H1 (cell line): ENCODE results near the gene ZNF429. TPM values are rescaled to one million over a fixed set of nuclear protein-coding genes. Genes with fewer than 3 reads are reported as not detected.

ENCODE experiments used
- CTCF ChIA-PET: fragments of 300-600 bp; sonication (Branson Sonifier 250); formaldehyde crosslinking; loops from one replicate; lab custom pipeline; 2021; ENCODE audit not compliant: partially characterized antibody; lab: Charles Lee
- POLR2A ChIA-PET: fragments of 300-600 bp; sonication (Branson Sonifier 250); formaldehyde crosslinking; loops from one replicate; lab custom pipeline; 2021; ENCODE audit warnings: inconsistent platforms; ENCODE audit not compliant: partially characterized antibody; lab: Charles Lee
- DNase-seq, 2 experiments: peaks; one replicate each; pipeline versions ENCODE4 v3.0.0 to v3.0.0-alpha.2; 2010 to 2022; ENCODE audit warnings: low spot score in 2 of 2, low read depth in 1 of 2, mixed read lengths in 1 of 2
- FAIRE-seq: peaks from 2 replicates; lab custom pipeline; 2011; peaks lifted over from hg19 to GRCh38; lab: Jason Lieb, UNC
- H2AFZ ChIP-seq: 2 replicates; pipeline ENCODE4 v1.8.1; 2012; ENCODE audit warnings: low read length, inconsistent platforms
- H2AK5ac ChIP-seq: 2 replicates; pipeline ENCODE4 v1.6.1; 2013; ENCODE audit warnings: low read depth, low read length
- H2BK120ac ChIP-seq: replicated peaks from 2 replicates; pipeline ENCODE3; 2013; ENCODE audit warnings: low read depth, low read length, inconsistent platforms
- H2BK12ac ChIP-seq: 2 replicates; pipeline ENCODE4 v1.6.1; 2013; ENCODE audit warnings: low read depth, low read length
- H2BK15ac ChIP-seq: 2 replicates; pipeline ENCODE4 v1.6.1; 2013; ENCODE audit warnings: low read length
- H2BK20ac ChIP-seq: 2 replicates; pipeline ENCODE4 v1.6.1; 2013; ENCODE audit warnings: low read length
- H2BK5ac ChIP-seq: 2 replicates; pipeline ENCODE4 v1.6.1; 2013; ENCODE audit warnings: low read depth, low read length
- H3K14ac ChIP-seq: 2 replicates; pipeline ENCODE4 v1.6.1; 2013; ENCODE audit warnings: inconsistent platforms; ENCODE audit not compliant: insufficient read length
- H3K18ac ChIP-seq: 2 replicates; pipeline ENCODE4 v1.6.1; 2013; ENCODE audit warnings: low read length; ENCODE audit errors: extremely low read depth
- H3K23ac ChIP-seq: 2 replicates; pipeline ENCODE4 v1.6.1; 2013; ENCODE audit warnings: inconsistent platforms; ENCODE audit not compliant: insufficient read length
- H3K23me2 ChIP-seq: 2 replicates; pipeline ENCODE4 v1.6.1; 2013; ENCODE audit warnings: low read depth, low read length
- H3K27ac ChIP-seq: 2 replicates; pipeline ENCODE4 v1.6.1; 2011; ENCODE audit warnings: low read depth, low read length, inconsistent platforms
- H3K27me3 ChIP-seq, 4 experiments: replicated peaks in 1 of 4; 1 replicate in 1 of 4; 2 replicates in 3 of 4; pipeline versions ENCODE4 v1.6.1 to v1.8.1; 2011 to 2013; ENCODE audit warnings: low read length in 3 of 4, mild to moderate bottlenecking in 3 of 4, inconsistent platforms in 2 of 4, mixed read lengths in 2 of 4, moderate library complexity in 1 of 4; ENCODE audit not compliant: control insufficient read depth in 3 of 4, insufficient read depth in 3 of 4; ENCODE audit errors: extremely low read depth in 1 of 4
- H3K36me3 ChIP-seq, 4 experiments: 2 replicates each; pipeline versions ENCODE4 v1.6.1 to v1.8.1; 2011 to 2013; ENCODE audit warnings: mild to moderate bottlenecking in 4 of 4, low read length in 3 of 4, moderate library complexity in 2 of 4, control low read depth in 1 of 4, inconsistent platforms in 1 of 4; ENCODE audit not compliant: insufficient read depth in 4 of 4, control insufficient read depth in 2 of 4
- H3K4ac ChIP-seq: replicated peaks from 2 replicates; pipeline ENCODE3; 2013; ENCODE audit warnings: low read length, low read depth, mixed read lengths, inconsistent platforms; ENCODE audit not compliant: insufficient read length
- H3K4me1 ChIP-seq, 4 experiments: replicated peaks in 1 of 4; 1 replicate in 1 of 4; 2 replicates in 3 of 4; pipeline versions ENCODE4 v1.6.1 to v1.8.1; 2011 to 2013; ENCODE audit warnings: low read length in 3 of 4, inconsistent platforms in 2 of 4, mixed read lengths in 1 of 4; ENCODE audit not compliant: insufficient read depth in 4 of 4, control insufficient read depth in 3 of 4
- H3K4me2 ChIP-seq, 2 experiments: 2 replicates each; pipeline versions ENCODE4 v1.6.1 to v1.8.1; 2011 to 2013; ENCODE audit warnings: low read depth in 2 of 2, low read length in 2 of 2, control low read depth in 1 of 2, inconsistent platforms in 1 of 2, mild to moderate bottlenecking in 1 of 2; ENCODE audit not compliant: insufficient read depth in 1 of 2
- H3K4me3 ChIP-seq, 4 experiments: fragments of 200-600, 300-600 bp in 1 of 4; sonication (generic), shearing (Covaris generic), sonication (Bioruptor Twin) in 1 of 4; 2 replicates each; pipeline versions ENCODE4 v1.5.1 to v1.8.1; 2011 to 2016; ENCODE audit warnings: low read length in 4 of 4, low read depth in 3 of 4, control low read depth in 2 of 4, inconsistent platforms in 2 of 4, mild to moderate bottlenecking in 2 of 4, mixed read lengths in 1 of 4, moderate library complexity in 1 of 4; ENCODE audit not compliant: insufficient read depth in 2 of 4; ENCODE audit errors: extremely low read depth in 1 of 4
- H3K56ac ChIP-seq: replicated peaks from 2 replicates; pipeline ENCODE3; 2013; ENCODE audit warnings: low read depth, mild to moderate bottlenecking, mixed read lengths, low read length, inconsistent platforms; ENCODE audit not compliant: insufficient read length
- H3K79me1 ChIP-seq: 2 replicates; pipeline ENCODE4 v1.6.1; 2013; ENCODE audit warnings: low read depth, low read length, control low read depth
- H3K79me2 ChIP-seq, 2 experiments: 2 replicates each; pipeline versions ENCODE4 v1.6.1 to v1.8.1; 2012 to 2013; ENCODE audit warnings: low read length in 2 of 2, mild to moderate bottlenecking in 2 of 2, inconsistent platforms in 1 of 2; ENCODE audit not compliant: insufficient read depth in 2 of 2, control insufficient read depth in 1 of 2
- H3K9ac ChIP-seq, 4 experiments: replicated peaks in 1 of 4; 1 replicate in 1 of 4; 2 replicates in 3 of 4; pipeline versions ENCODE4 v1.6.1 to v1.8.1; 2011 to 2013; ENCODE audit warnings: low read depth in 3 of 4, low read length in 3 of 4, control low read depth in 2 of 4, mild to moderate bottlenecking in 2 of 4, moderate library complexity in 2 of 4, inconsistent platforms in 1 of 4; ENCODE audit errors: extremely low read depth in 1 of 4
- H3K9me3 ChIP-seq, 2 experiments: 2 replicates each; pipeline versions ENCODE4 v1.6.1 to v1.8.1; 2012 to 2013; ENCODE audit warnings: mild to moderate bottlenecking in 2 of 2, moderate library complexity in 2 of 2, control low read depth in 1 of 2, inconsistent platforms in 1 of 2, low read depth in 1 of 2, low read length in 1 of 2, mixed read lengths in 1 of 2; ENCODE audit not compliant: insufficient read depth in 2 of 2
- H4K20me1 ChIP-seq, 2 experiments: replicated peaks in 1 of 2; 2 replicates each; pipeline versions ENCODE3 to v1.8.1; 2011 to 2013; ENCODE audit warnings: inconsistent platforms in 2 of 2, low read length in 2 of 2, mild to moderate bottlenecking in 1 of 2; ENCODE audit not compliant: insufficient read depth in 2 of 2, control insufficient read depth in 1 of 2
- H4K5ac ChIP-seq: 2 replicates; pipeline ENCODE4 v1.6.1; 2013; ENCODE audit warnings: low read length, low read depth, mixed read lengths, inconsistent platforms; ENCODE audit not compliant: insufficient read length
- H4K8ac ChIP-seq: 2 replicates; pipeline ENCODE4 v1.8.0; 2013; ENCODE audit warnings: mild to moderate bottlenecking, moderate library complexity, low read length, inconsistent platforms; ENCODE audit not compliant: insufficient read depth; ENCODE audit errors: extremely low read depth
- H4K91ac ChIP-seq: replicated peaks from 2 replicates; pipeline ENCODE3; 2013; ENCODE audit warnings: low read length, mixed read lengths, inconsistent platforms; ENCODE audit not compliant: insufficient read length
- BCL11A ChIP-seq, 2 experiments: IDR thresholded peaks; one replicate each; pipeline ENCODE4 v1.6.1; 2011; ENCODE audit warnings: low read depth in 2 of 2, low read length in 2 of 2, mild to moderate bottlenecking in 2 of 2
- WGBS, 2 experiments: shearing (Covaris generic) in 1 of 2; methylation state at CpG; one replicate each; pipeline versions ENCODE4 v1.1.6 to v1.1.7; 2013 to 2015; ENCODE audit warnings: low lambda C conversion rate in 2 of 2, mixed read lengths in 2 of 2, inconsistent platforms in 1 of 2, low coverage in 1 of 2, missing lambda C conversion rate in 1 of 2; ENCODE audit not compliant: insufficient replicate concordance in 2 of 2, insufficient coverage in 1 of 2, insufficient read length in 1 of 2; ENCODE audit errors: extremely low coverage in 1 of 2, missing lambda C conversion rate in 1 of 2; 5-methylcytosine and 5-hydroxymethylcytosine counted together
- polyA plus RNA-seq, 7 experiments: library from polyadenylated mRNA; depleted of rRNA in 3 of 7; stranded (reverse) in 5 of 7; unstranded in 2 of 7; fragments of >200 nt in 5 of 7; fragments of 200-250 nt in 2 of 7; gene quantifications; 1 replicate in 5 of 7; 2 replicates in 1 of 7; 4 replicates in 1 of 7; pipeline versions ENCODE4 v1.2.1 to v1.2.3, GENCODE V29; 2011 to 2013; ENCODE audit warnings: missing spikeins in 2 of 7, mixed read lengths in 2 of 7
- total RNA-seq: library from RNA; stranded (reverse); fragmentation: NEBNext Ultra II Directional; extraction: Animal tissue kit (Norgen Biotek cat#: 25700); gene quantifications from 2 replicates; pipeline ENCODE4 v1.2.1, GENCODE V29; 2021

Gene ZNF429
- total and polyA plus RNA-seq, 2 of the 8 experiments (the other 6 are each of a cell fraction or from before 2014, with no cell fraction given), result 10.9 to 15.0 TPM

DNA sequence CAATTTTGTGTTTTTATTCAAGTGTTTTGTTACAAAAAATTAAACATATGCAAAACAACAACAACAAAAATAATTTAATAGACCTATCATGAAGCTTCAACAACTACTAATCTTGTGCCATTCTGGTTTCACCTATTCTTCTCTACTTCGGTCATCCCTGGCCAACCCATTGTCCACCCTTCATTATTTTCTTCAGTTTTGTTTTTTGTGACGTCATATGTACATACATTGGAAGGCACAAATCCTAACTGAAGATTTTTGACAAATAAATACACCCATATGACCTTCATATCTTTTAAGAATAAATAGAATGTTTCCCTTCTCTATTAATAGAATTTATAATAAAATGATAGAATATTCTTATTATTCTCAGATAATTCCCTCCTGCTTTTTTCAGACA, 69.2 kb downstream of the ZNF429 start:
- peaks cover 0 to 7% of the 10 kb centered on the region in 2 experiments; a peak in 1 of 4 replicates for H3K9me3 ChIP-seq
- H4K91ac ChIP-seq, result no peak overlapping the region
- H3K56ac ChIP-seq, result no peak overlapping the region
- no peak overlapping the region for H2BK12ac ChIP-seq
- H3K4me3 ChIP-seq, result no peak overlapping the region
- H4K20me1 ChIP-seq, result no peaks in the 10 kb centered on the region
- no peaks in the 10 kb centered on the region; a peak in 1 of 8 replicates for H3K36me3 ChIP-seq
- no peak overlapping the region for H2BK120ac ChIP-seq
- H3K14ac ChIP-seq, result no peak overlapping the region
- H3K4me2 ChIP-seq, result no peak overlapping the region
- no peak overlapping the region for H4K5ac ChIP-seq
- no peak overlapping the region for H4K8ac ChIP-seq
- H3K79me2 ChIP-seq, result no peaks in the 10 kb centered on the region
- no peak overlapping the region for H3K9ac ChIP-seq
- FAIRE-seq (no peak), DNase-seq (no peak)
- H3K27me3 ChIP-seq, result no peaks in the 10 kb centered on the region
- H3K27ac ChIP-seq, result no peak overlapping the region
- H2BK20ac ChIP-seq, result no peak overlapping the region
- no peaks in the 10 kb centered on the region for H3K79me1 ChIP-seq
- no peaks in the 10 kb centered on the region for H3K23me2 ChIP-seq
- H2AK5ac ChIP-seq, result no peak overlapping the region
- H2BK15ac ChIP-seq, result no peak overlapping the region
- ChIA-PET CTCF (interaction anchor here (0.9 to 1.2 kb wide), 2 partner anchors 11 to 75 kb away, joined by 3 to 4 read pairs; no protein-coding TSS in a partner anchor), POLR2A (no interaction called here)
- no peak overlapping the region for H2AFZ ChIP-seq
- H3K4ac ChIP-seq, result no peak overlapping the region
- no peak overlapping the region for H3K18ac ChIP-seq
- no peak overlapping the region for H2BK5ac ChIP-seq
- WGBS, 2 experiments, result 98% methylated on average over 2 of the region's 2 CpGs; no CpG with 5 or more reads in 1 of the 2 experiments
- H3K4me1 ChIP-seq, result no peaks in the 10 kb centered on the region
- TF ChIP-seq BCL11A (IDR thresholded peaks at IDR 0.05; ENCODE audit: low read depth in 2 of 2, low read length in 2 of 2), result no peak
- no peak overlapping the region for H3K23ac ChIP-seq
